NCI-H1105 treated with DMSO at 0.1 percent for 48 hours (cell line): Measurements from ENCODE around the gene LRRFIP2.
"Not testable (repeated sequence)": the region's sequence is repeated elsewhere in the genome, so short reads cannot be mapped to it uniquely, and the experiment has no call there.

Experiments used
- DNase-seq: peaks from one replicate; lab custom pipeline; 2025; lab: John Stamatoyannopoulos, UW

The LRRFIP2 gene, protein sequence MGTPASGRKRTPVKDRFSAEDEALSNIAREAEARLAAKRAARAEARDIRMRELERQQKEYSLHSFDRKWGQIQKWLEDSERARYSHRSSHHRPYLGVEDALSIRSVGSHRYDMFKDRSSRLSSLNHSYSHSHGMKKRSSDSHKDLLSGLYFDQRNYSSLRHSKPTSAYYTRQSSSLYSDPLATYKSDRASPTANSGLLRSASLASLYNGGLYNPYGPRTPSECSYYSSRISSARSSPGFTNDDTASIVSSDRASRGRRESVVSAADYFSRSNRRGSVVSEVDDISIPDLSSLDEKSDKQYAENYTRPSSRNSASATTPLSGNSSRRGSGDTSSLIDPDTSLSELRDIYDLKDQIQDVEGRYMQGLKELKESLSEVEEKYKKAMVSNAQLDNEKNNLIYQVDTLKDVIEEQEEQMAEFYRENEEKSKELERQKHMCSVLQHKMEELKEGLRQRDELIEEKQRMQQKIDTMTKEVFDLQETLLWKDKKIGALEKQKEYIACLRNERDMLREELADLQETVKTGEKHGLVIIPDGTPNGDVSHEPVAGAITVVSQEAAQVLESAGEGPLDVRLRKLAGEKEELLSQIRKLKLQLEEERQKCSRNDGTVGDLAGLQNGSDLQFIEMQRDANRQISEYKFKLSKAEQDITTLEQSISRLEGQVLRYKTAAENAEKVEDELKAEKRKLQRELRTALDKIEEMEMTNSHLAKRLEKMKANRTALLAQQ

DNA sequence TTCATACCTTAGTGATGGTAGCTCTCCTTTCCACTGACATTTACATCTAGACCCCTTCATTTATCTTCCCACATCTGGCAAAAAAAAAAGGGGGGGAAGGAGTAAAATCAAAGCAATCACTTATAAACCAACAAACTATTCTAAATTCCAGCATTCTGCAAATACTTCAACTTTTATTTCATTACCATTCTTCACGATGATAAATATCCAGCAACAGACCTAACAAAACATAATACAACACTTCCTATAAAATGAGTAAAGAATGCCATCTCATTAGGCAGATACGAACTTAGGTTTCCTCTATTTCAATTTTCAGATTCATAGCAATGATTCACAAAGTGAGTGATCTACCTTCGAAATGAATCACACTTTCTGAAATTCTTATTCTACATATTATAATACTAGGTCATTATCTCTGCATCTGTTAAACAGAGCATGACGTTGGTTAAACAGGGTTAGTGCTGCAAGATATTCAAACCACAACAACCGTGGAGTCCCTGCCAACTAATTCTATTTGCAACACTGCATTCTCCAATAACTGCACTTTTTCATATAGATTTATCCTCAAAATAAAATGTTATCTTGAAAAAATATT, at the start of gene LRRFIP2:
Gene LRRFIP2, minus strand, starts transcription at position 51 of the 595 bp plus-strand sequence. CDS start 25,599 bp downstream, outside the sequence.
- no peak for DNase-seq

DNA sequence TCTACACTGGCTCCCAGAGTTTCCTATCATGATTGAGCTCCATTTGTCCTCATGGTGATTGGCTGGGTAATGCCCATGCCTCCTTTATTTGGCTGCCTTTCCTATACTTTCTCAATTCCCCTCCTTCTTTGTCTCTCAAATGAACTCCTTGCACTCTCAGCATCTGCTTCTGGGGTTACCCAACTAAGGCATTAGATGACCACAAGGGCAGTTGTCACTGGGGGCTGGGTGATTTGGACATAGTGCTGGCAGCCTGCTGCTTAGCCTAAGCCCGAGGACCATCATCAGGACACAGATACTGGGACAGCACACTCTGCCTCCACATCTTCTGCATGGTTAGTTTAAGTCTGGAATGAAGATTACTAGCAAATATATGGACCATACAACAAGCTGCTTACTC, 49.2 kb upstream of the LRRFIP2 start:
- DNase-seq, result no peak

DNA sequence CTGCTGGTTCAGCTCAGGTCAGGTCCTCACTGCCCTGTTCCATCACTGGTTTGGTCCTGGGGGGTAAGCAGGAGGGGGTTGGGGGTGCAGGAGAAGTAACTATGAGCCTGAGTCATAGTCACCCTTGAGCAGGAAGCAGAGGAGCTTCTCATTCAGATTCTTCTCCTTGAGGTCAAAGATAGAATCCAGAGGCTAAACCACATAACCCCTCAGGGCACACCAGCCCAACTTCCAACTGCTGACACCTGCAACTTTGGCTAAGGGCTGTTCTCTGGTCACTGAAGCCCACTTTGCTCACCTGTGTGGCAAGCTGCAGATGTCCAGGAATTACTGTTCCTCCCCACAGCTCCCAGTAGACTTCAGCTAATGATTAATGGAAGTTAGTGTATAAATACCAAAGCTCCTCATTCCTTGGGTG, 48.8 kb upstream of the LRRFIP2 start:
- DNase-seq, result no peak

DNA sequence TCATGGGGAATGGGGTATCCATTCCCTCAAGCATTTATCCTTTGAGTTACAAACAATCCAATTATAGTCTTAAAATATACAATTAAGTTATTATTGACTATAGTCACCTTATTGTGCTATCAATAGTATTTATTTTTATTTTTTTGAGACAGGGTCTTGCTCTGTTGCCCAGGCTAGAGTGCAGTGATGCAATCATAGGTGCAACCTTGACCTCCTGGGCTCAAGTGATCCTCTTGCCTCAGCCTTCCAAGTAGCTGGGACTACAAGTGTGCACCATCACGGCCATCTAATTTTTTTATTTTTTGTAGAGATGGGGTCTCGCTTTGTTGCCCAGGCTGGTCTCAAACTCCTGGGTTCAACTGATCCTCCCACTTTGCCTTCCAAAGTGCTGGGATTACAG, 48.2 kb upstream of the LRRFIP2 start:
- not testable (repeated sequence) for DNase-seq

DNA sequence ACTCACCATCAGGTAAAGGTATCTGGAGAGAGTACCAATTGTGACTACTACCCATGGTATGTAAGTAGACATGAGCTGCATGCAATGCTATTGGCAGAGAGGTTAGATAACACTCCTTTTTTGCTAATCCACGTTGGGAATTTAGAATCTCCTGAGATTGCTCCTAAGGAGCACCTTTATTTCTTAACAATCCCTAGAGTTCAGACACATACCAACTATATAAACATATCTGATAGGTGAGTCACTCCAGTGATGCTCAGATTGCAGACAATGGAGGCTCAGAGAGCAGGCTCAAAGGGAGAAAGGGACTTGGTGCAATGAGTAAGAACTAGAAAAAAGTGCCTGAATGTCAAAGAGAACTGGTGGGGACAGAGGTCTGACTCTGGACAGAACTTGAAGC, 47.0 kb upstream of the LRRFIP2 start:
- no peak for DNase-seq

DNA sequence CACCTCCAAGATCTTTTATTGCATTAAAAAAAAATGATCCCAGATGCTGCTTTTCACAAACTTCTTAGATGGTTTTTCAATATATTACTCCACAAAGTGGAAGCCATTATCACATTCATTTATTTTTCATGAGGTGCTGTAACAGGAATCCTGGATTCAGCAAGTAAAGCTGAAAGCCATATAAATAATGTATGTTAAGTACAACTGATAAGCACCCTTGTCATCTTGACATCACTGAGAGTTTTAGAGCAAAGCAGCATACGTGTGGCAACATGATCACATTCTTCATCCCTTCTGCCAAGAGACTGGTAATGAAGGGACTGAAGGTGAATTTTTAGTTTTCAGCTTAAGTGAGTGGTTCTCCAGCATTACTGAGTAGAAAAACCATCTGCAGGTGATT, 44.9 kb upstream of the LRRFIP2 start:
- DNase-seq, result peak; percentile 60

DNA sequence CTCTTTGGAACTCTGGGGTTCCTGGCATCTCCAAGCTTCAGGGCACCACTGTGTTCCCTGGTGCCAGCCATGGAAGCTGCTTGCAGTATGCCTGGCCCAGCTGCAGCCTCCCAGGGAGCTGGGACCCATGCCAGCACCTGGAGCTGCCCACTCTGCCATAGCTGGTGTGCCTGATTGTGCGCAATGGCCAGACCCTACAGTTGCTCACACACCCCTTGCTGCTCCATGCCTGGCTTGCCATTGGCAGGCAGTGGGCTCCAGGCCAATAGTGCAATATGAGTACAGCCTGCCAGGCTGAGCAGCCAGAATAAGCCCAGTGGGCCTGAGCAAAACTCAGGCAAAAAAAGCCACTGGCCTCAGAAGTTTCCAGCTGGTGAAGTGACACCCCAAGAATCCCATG, 43.8 kb upstream of the LRRFIP2 start:
- DNase-seq, result peak; percentile 53

DNA sequence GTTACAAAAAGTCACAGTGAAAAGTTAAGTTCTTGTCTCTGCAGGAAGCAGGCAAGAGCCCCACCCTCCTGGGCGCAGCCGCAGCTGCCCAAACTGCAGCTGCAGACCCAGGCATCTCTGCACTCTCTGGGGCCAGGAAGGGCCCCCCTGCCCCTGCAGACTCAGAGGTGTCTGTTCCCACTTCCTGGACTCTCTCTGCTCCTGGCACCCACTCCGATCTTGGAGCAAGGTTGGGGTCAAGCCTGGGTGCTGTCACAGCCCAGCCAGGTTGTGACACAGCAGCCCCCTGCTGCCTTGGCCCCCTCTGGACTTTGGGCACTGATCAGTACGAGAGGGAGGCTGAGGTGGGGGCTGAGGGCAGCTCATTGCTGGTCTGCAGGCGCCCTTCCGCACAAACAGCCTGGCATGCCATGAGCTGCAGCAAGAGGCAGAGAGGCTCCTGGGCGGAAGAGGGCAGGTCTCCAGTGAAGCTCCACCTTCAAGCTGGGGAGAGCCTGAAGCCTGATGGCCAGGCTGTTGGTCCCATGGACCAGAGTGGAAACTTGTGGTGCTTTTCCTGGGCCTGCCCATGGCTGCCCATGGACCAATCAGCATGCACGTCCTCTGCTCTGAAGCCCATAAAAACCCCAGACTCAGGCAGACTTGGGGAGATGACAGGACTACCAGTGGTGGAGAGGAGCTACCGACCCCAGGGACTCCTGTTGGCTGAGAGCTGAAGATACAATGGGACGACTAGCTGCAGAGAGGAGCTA, 42.9 kb upstream of the LRRFIP2 start:
- no peak for DNase-seq

DNA sequence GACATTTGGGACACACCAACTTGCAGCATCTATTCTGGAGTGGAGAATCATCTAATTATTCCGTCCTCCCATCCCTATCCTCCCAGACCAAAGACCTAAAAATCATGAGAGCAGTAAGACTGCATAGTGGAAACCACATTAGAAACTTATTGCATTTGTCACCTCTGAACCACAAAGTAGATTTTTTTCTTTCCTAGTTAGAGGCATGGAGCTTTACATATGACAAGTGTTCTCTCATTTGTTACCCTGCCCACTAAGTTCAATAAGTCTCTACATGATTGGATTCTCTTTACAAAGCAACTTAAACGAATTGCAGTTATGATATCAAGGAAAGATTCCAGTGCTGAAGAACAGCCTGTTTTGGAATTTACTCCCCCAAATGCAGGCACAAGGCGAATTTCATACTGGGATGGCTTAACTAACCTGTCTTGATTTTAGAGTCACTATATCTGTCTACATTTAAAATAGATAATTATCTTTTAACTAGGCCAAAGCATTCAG, 42.3 kb upstream of the LRRFIP2 start:
- DNase-seq, result no peak

DNA sequence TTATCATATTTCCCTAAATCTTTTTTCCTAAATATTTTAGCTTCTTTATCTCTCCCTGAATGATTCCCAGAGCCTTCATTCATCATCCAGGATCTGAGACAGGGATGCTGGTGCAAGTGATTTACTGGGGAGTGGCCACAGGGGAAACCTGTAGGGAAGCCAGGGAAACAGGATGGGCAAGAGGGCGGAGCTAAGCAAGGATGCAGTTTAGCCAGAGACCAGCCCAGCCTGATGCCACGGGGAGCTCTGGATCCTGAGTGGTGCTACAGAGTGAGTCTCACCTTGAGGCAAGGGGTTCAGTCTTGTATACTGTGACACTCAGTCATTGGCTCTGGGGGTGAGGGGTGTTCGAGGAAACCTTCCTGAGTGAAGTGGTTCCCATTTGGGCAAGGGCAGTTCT, 39.7 kb upstream of the LRRFIP2 start:
- no peak for DNase-seq

DNA sequence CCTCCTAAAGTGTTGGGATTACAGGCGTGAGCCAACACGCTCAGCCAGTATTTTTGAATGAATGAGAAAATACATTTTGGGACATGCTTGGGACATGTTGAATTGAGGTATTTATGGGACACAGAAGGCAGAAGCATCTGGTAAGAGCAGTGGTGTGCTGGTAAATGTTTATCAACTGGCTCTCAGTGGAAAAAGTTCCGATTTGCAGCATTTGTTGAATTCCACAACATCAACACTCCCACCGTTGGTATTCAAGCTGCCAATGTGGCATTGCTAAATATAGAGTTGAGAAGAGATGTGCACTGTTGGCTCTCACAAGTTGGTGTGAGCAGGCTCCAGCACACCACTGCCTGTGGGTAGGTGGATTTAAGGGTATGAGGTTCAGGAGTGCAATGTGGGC, 35.8 kb upstream of the LRRFIP2 start:
- no peak for DNase-seq

DNA sequence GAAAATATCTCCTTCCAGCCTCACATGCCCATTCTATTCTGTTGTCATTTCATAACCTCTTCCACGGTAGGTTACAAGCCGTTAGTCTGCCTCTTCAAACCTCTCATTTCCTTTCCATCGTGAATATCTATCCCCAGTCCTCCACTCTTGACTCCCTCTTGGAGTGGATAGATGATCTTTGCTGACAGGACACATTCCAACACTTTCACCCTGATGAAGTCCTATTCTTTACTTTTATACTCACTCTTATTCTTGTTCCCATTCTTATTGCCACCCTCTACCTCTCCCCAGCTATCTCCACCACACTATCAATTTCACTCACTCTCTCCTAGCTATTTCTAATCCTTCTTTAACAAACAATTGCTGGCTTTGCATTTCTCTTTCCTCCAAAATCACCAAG, 34.2 kb upstream of the LRRFIP2 start:
- not testable (repeated sequence) for DNase-seq

DNA sequence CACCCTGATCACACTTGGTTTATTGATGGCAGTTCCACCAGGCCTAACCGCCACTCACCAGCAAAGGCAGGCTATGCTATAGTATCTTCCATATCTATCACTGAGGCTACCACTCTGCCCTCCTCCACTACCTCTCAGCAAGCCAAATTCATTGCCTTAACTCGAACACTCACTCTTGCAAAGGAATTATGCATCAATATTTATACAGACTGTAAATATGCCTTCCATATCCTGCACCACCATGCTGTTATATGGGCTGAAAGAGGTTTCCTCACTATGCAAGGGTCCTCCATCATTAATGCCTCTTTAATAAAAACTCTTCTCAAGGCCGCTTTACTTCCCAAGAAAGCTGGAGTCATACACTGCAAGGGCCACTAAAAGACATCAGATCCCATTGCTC, 33.6 kb upstream of the LRRFIP2 start:
- DNase-seq, result not testable (repeated sequence)

DNA sequence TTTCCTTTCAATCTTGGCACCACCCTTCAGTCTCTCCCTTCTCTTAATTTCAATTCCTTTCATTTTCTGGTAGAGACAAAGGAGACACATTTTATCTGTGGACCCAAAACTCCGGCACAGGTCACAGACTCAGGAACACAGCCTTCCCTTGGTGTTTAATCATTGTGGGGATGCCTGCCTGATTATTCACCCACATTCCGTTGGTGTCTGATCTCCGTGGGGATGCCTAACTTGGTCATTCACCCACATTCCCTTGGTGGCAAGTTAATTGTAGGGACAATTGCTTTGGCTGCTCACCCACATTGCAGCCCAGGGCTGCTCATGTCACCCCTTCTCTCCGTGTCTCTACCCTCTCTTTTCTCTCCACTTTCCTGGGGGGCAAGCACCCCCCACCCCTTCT, 31.7 kb upstream of the LRRFIP2 start:
- not testable (repeated sequence) for DNase-seq

DNA sequence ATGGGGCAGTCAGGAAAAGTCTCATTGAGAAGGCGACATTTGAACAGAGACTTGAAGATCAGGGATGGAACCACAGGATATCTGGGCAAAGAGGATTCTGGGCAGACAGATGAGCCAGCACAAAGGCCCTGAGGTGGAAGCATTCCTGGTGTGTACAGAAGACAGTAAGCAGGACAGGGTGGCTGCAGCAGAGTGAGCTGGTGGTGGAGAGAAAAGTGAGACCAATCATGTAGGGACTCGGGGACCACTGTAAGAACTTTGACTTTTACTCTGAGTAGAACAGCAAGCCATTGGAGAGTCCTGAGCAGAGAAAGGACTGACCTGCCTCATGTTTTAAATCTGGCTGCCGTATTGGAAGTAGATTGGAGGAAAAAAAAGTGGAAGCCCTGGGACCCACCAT, 29.9 kb upstream of the LRRFIP2 start:
- DNase-seq, result no peak

DNA sequence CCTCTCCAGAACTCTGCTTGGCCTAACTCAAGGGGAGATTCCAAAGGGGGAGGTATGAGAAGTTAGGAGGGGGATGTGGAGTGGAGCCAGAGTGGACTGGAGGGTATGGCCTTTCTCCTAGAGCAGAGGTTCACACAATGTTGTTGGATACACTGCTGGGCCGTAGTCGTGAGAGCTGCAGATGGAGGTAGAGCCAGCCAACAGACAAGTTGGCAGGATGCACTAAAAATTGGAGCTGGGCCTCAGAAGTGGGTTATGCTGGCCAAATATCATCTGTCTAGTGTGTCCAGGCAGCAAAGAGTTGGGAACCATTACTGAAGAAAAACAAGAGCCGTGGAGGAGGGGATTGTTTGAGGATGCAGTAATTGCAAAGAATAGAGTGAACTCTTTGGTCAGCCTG, 27.7 kb upstream of the LRRFIP2 start:
- DNase-seq, result no peak

DNA sequence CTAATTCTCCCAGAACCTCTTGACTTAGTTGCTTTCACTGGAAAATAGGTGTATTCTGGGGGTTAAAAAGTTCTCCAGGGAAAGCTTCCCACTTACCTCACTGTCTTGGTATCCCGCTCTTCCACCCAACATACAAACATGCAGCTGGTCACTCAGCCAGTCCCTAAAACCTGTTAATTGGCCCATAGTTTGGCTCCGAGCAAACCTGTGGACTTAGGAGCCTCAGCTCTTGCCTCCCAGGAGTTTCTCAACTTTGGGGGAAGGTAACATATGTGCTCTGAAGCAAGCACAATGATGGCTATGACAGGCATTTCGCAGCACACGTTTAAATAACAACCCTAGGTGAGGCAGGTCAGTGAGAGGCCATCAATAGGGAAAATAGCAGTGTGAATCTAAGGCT, 25.8 kb upstream of the LRRFIP2 start:
- DNase-seq, result no peak

DNA sequence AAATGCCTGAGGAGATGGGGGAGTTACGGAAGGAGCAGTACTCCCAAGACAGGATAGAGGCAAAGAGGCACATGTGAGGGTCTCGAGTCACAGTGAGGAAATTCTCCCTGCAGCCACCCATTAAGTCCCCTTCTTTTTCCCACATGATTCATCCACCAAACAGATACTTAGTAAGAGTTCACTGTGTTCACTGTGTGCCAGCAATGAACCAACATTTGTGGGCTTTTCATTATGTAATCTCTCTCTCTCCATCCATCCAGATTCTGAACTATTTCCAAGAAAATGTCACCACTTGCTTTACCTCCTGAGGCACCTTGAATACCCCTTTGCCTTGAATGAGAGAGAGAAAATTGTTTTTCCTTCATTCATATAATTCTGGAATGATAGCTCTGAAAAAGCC, 24.6 kb upstream of the LRRFIP2 start:
- DNase-seq, result no peak

DNA sequence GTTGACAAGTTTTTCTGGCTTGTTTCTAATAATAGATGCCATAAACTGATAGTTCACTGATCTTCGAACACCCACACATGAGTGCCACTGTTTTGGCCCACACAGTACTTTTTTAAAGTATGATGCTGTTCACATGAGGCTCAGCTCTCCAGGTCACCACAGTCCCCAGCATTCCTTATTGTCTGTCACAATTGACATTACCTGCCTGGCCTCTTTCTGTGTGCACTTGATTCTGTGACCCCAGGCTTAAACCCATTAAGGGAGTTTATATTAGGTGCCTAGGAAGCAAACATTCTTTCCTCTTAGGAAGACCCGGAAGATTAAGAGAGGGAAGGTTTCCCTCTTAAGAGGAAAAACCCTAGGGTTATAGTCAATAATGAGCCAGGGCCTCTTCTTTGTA, 24.2 kb upstream of the LRRFIP2 start:
- DNase-seq, result no peak

DNA sequence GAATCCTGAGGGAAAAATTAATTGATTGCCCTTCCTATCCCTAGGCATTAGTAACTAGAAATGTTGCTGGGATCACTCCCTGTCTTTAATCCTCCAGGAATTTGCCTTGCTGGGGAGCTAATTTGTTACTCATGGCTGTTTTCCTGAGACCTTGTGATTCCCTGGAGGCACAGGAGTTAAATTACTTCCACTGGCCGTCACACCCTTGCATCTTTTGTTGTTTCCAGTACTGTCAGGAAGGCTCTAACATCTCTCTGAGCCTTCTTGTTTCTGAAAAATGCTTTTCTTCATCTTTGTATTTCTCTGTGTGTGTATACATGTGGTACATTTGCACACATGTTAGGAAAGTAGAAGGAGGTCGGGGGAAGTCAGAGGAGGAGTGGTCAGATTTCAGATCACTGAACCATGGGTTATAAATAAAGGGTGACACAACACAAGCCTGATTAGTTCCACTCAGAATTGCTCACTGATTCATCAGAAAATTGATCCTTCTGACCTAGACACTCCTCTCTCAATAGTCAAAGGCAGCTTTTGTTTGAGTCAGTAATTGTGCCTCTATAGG, 23.5 kb upstream of the LRRFIP2 start:
- DNase-seq, result no peak

DNA sequence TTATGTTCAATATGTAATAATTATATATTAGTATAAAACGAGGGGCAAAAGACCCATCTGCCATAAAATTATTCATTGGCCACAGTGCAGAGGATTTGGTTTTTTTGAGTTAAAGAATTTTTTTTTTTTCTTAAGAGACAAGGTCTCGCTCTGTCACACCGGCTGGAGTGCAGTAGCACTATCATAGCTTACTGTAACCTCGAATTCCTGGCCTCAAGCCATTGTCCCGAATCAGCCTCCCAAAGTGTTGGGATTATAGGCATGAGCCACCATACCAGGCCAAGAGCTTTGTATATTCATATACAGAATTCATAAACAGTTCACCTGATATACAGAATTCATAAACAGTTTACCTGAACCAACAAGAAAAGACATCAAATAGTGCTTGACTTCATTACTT, 20.2 kb upstream of the LRRFIP2 start:
- no peak for DNase-seq

DNA sequence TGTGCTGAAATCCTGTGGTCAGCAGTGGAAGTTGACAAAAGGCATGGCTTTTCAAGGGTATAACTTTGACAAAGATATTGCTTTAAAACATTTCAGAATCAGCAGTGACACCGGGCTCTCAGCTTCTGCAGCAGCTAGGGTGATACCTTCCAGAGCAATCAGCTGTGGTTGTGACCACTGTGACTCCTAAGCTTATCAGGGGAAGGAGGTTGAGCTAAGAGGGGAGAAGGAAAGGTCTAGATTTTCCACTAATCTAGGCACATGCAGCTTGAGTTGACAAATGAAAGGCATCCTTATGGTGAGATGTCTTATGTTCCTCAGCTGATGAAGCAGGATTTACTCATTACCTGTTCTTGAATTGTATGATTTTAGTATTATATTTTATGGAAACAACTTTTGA, 16.3 kb upstream of the LRRFIP2 start:
- DNase-seq, result no peak
